ENCODE results near the gene ATP6V1F. TPM values are rescaled to one million over a fixed set of nuclear protein-coding genes. Genes with fewer than 3 reads are reported as not detected.

The ATP6V1F gene
- total and polyA plus RNA-seq, 5 experiments from 2014 or later: 65.1 to 319 (median 305) TPM

- Mint-ChIP-seq H3K27me3 (peaks cover 0 to 3% (median 0%) of the 10 kb centered on the region in 5 donors), H3K27ac (no peak overlapping the region), H3K9me3 (no peaks in the 10 kb centered on the region), H3K36me3 (no peaks in the 10 kb centered on the region), H3K4me3 (no peak overlapping the region), H3K4me1 (peaks cover 0 to 4% (median 2%) of the 10 kb centered on the region in 4 donors)
- ATAC-seq (no peak), DNase-seq (peak in 1 of 10 donors; percentile 45)
- POLR2A ChIA-PET: interaction anchor here (0.7 to 0.8 kb wide), 2 partner anchors 9 to 197 kb away, joined by 3 read pairs; no protein-coding TSS in a partner anchor
These were observed 15.8 kb downstream of the ATP6V1F start for GRCh38 chr7:128878226-128879105.

- H3K27me3 Mint-ChIP-seq: peaks cover 0 to 3% (median 0%) of the 10 kb centered on the region in 5 donors
- ATAC-seq (no peak), DNase-seq (peak in 1 of 10 donors; percentile 55)
- H3K4me1 Mint-ChIP-seq: peaks cover 0 to 4% (median 2%) of the 10 kb centered on the region in 4 donors
- POLR2A ChIA-PET: interaction anchor here (0.7 kb wide), 1 partner anchor 10 kb away, joined by 3 read pairs; no protein-coding TSS in a partner anchor
- no peak overlapping the region for H3K4me3 Mint-ChIP-seq
- no peaks in the 10 kb centered on the region for H3K9me3 Mint-ChIP-seq
- no peak overlapping the region for H3K27ac Mint-ChIP-seq
- no peaks in the 10 kb centered on the region for H3K36me3 Mint-ChIP-seq
These were observed 16.8 kb downstream of the ATP6V1F start for GRCh38 chr7:128879461-128879938.

GRCh38 chr7:128879939-128880746 lies 17.5 kb downstream of the ATP6V1F start:
- peaks cover 0 to 4% (median 2%) of the 10 kb centered on the region in 4 donors for H3K4me1 Mint-ChIP-seq
- ATAC-seq (no peak), DNase-seq (peak in 1 of 10 donors; percentile 48)
- POLR2A ChIA-PET: interaction anchor here (1.2 kb wide), 1 partner anchor 38 kb away, joined by 3 read pairs; no protein-coding TSS in a partner anchor
- no peak overlapping the region for H3K4me3 Mint-ChIP-seq
- no peak overlapping the region for H3K27ac Mint-ChIP-seq
- H3K36me3 Mint-ChIP-seq: no peaks in the 10 kb centered on the region
- peaks cover 0 to 8% (median 0%) of the 10 kb centered on the region in 5 donors for H3K27me3 Mint-ChIP-seq
- H3K9me3 Mint-ChIP-seq: no peaks in the 10 kb centered on the region

- Mint-ChIP-seq H3K27ac (peak overlapping the region in 2 of 10 donors; percentile 11 to 85), H3K4me3 (no peak overlapping the region), H3K27me3 (peaks cover 2 to 16% (median 6%) of the 10 kb centered on the region in 5 donors), H3K36me3 (no peaks in the 10 kb centered on the region), H3K4me1 (peaks cover 0 to 4% (median 2%) of the 10 kb centered on the region in 4 donors), H3K9me3 (no peaks in the 10 kb centered on the region)
- ATAC-seq (no peak), DNase-seq (peak in 1 of 10 donors; percentile 49)
- POLR2A ChIA-PET: interaction anchor here (1.2 kb wide), 1 partner anchor 39 kb away, joined by 3 read pairs; no protein-coding TSS in a partner anchor
These were observed 18.3 kb downstream of the ATP6V1F start for GRCh38 chr7:128880791-128881457.

GRCh38 chr7:128881458-128882125 lies 18.9 kb downstream of the ATP6V1F start:
- H3K4me3 Mint-ChIP-seq: no peak overlapping the region
- peak in 1 of 10 donors; percentile 51 for DNase-seq
- ATAC-seq: no peak
- H3K27ac Mint-ChIP-seq: peak overlapping the region in 1 of 10 donors; percentile 85
- peaks cover 2 to 22% (median 8%) of the 10 kb centered on the region in 5 donors for H3K27me3 Mint-ChIP-seq
- peaks cover 0 to 4% (median 2%) of the 10 kb centered on the region in 4 donors for H3K4me1 Mint-ChIP-seq
- POLR2A ChIA-PET: no interaction called here
- H3K36me3 Mint-ChIP-seq: no peaks in the 10 kb centered on the region
- H3K9me3 Mint-ChIP-seq: no peaks in the 10 kb centered on the region

GRCh38 chr7:128882134-128882533 lies 19.5 kb downstream of the ATP6V1F start:
- H3K4me3 Mint-ChIP-seq: no peak overlapping the region
- POLR2A ChIA-PET: no interaction called here
- peaks cover 2 to 22% (median 9%) of the 10 kb centered on the region in 5 donors for H3K27me3 Mint-ChIP-seq
- no peak for DNase-seq
- no peak for ATAC-seq
- H3K27ac Mint-ChIP-seq: no peak overlapping the region
- no peaks in the 10 kb centered on the region for H3K36me3 Mint-ChIP-seq
- no peaks in the 10 kb centered on the region for H3K9me3 Mint-ChIP-seq
- peaks cover 0 to 4% (median 2%) of the 10 kb centered on the region in 4 donors for H3K4me1 Mint-ChIP-seq

- Mint-ChIP-seq H3K4me1 (peaks cover 0 to 4% (median under 1%) of the 10 kb centered on the region in 4 donors), H3K4me3 (peak overlapping the region in 1 of 10 donors; percentile 60), H3K9me3 (no peaks in the 10 kb centered on the region), H3K27ac (peak overlapping the region in 3 of 10 donors; percentile 19 to 70 (median 35)), H3K27me3 (peaks cover 2 to 22% (median 9%) of the 10 kb centered on the region in 5 donors), H3K36me3 (no peaks in the 10 kb centered on the region)
- peak; percentile 65 to 91 (median 85) for DNase-seq
- peak; percentile 90 to 98 for ATAC-seq
- POLR2A ChIA-PET: interaction anchor here (1.0 kb wide), 1 partner anchor 41 kb away, joined by 4 read pairs; no protein-coding TSS in a partner anchor
These were observed 21.2 kb downstream of the ATP6V1F start for GRCh38 chr7:128883622-128884448.

GRCh38 chr7:128884561-128885369 lies 22.1 kb downstream of the ATP6V1F start:
- peaks cover 0 to 4% (median 2%) of the 10 kb centered on the region in 4 donors for H3K4me1 Mint-ChIP-seq
- POLR2A ChIA-PET: interaction anchor here (0.6 to 1.0 kb wide), 2 partner anchors 42 to 342 kb away, joined by 3 to 4 read pairs; no protein-coding TSS in a partner anchor
- peaks cover 5 to 25% (median 9%) of the 10 kb centered on the region in 5 donors for H3K27me3 Mint-ChIP-seq
- no peaks in the 10 kb centered on the region for H3K36me3 Mint-ChIP-seq
- no peak overlapping the region for H3K4me3 Mint-ChIP-seq
- DNase-seq (peak in 1 of 10 donors; percentile 58), ATAC-seq (no peak)
- no peaks in the 10 kb centered on the region for H3K9me3 Mint-ChIP-seq
- no peak overlapping the region for H3K27ac Mint-ChIP-seq

- Mint-ChIP-seq H3K36me3 (no peaks in the 10 kb centered on the region), H3K4me3 (no peak overlapping the region), H3K27ac (no peak overlapping the region), H3K9me3 (no peaks in the 10 kb centered on the region), H3K27me3 (peaks cover 5 to 30% (median 9%) of the 10 kb centered on the region in 5 donors), H3K4me1 (peaks cover 0 to 5% (median 3%) of the 10 kb centered on the region in 4 donors)
- no peak for ATAC-seq
- no peak for DNase-seq
- POLR2A ChIA-PET: interaction anchor here (0.6 kb wide), 1 partner anchor 343 kb away, joined by 3 read pairs; no protein-coding TSS in a partner anchor
These were observed 22.9 kb downstream of the ATP6V1F start for GRCh38 chr7:128885370-128886187.

All from naive thymus-derived CD8-positive, alpha-beta T cell (primary cell).